ENCODE data around the gene TMEM238L. TPM values are rescaled to one million over a fixed set of nuclear protein-coding genes. Genes with fewer than 3 reads are reported as not detected.
A peak's percentile ranks its signal among the peaks of the same experiment; 100 is the strongest.

Gene TMEM238L
- total RNA-seq, 4 donors from 2014 or later, result 0.22 TPM; not detected in 3

- no peak for DNase-seq
- Histone ChIP-seq H3K36me3 (no peaks in the 10 kb centered on the region), H3K27ac (no peak overlapping the region), H3K27me3 (no peaks in the 10 kb centered on the region), H3K4me3 (no peak overlapping the region), H3K9me3 (no peaks in the 10 kb centered on the region), H3K4me1 (peaks cover 0 to 5% of the 10 kb centered on the region in 2 donors)
- ATAC-seq, result no peak
- in situ Hi-C loops (cut with MboI; ENCODE audit: low sequenced_read_pairs in 4 of 4) (no loop called here), intact Hi-C loops (cut with DNase I; ENCODE audit: low total_unique reads) (no loop called here)
- no peak for TF ChIP-seq POLR2A (IDR thresholded peaks at IDR 0.05)
- TF ChIP-seq CTCF (IDR thresholded peaks at IDR 0.05 in 4 of 5, conservative IDR thresholded peaks at IDR 0.05 in 1 of 5), result no peak
Observed at GRCh38 chr17:10775740-10776356, 28.1 kb downstream of the TMEM238L start.

- Histone ChIP-seq H3K36me3 (no peaks in the 10 kb centered on the region), H3K4me3 (no peak overlapping the region), H3K4me1 (peaks cover 0 to 13% of the 10 kb centered on the region in 2 donors), H3K27ac (no peak overlapping the region), H3K9me3 (no peaks in the 10 kb centered on the region), H3K27me3 (no peaks in the 10 kb centered on the region)
- DNase-seq (no peak), ATAC-seq (no peak)
- in situ Hi-C loops (cut with MboI; ENCODE audit: low sequenced_read_pairs in 4 of 4), result no loop called here
- no peak for TF ChIP-seq POLR2A (IDR thresholded peaks at IDR 0.05)
- intact Hi-C loops (cut with DNase I; ENCODE audit: low total_unique reads), result no loop called here
Observed at GRCh38 chr17:10775058-10775457, 28.8 kb downstream of the TMEM238L start.

- in situ Hi-C loops (cut with MboI; ENCODE audit: low sequenced_read_pairs in 4 of 4), result no loop called here
Observed at GRCh38 chr17:10773391-10773790, 30.5 kb downstream of the TMEM238L start.

GRCh38 chr17:10772425-10773380 lies 31.2 kb downstream of the TMEM238L start:
- no peak overlapping the region for H3K4me3 ChIP-seq
- TF ChIP-seq CTCF (IDR thresholded peaks at IDR 0.05 in 4 of 5, conservative IDR thresholded peaks at IDR 0.05 in 1 of 5) (peak in 4 of 5 experiments; percentile 11 to 37 (median 27)), POLR2A (IDR thresholded peaks at IDR 0.05) (no peak)
- ATAC-seq, result no peak
- H3K4me1 ChIP-seq, result peaks cover 0 to 24% of the 10 kb centered on the region in 2 donors
- no peaks in the 10 kb centered on the region for H3K9me3 ChIP-seq
- in situ Hi-C loops (cut with MboI; ENCODE audit: low sequenced_read_pairs in 4 of 4), result no loop called here
- H3K27me3 ChIP-seq, result no peaks in the 10 kb centered on the region
- intact Hi-C loops (cut with DNase I; ENCODE audit: low total_unique reads), result no loop called here
- no peak overlapping the region for H3K27ac ChIP-seq
- DNase-seq, result no peak
- H3K36me3 ChIP-seq, result no peaks in the 10 kb centered on the region

More at GRCh38 chr17:10773391-10773790, 30.5 kb downstream of the TMEM238L start:
- Histone ChIP-seq H3K27ac (no peak overlapping the region), H3K9me3 (no peaks in the 10 kb centered on the region), H3K4me1 (peaks cover 0 to 24% of the 10 kb centered on the region in 2 donors), H3K4me3 (no peak overlapping the region), H3K36me3 (no peaks in the 10 kb centered on the region), H3K27me3 (no peaks in the 10 kb centered on the region)
- DNase-seq, result no peak
- no peak for ATAC-seq
- TF ChIP-seq POLR2A (IDR thresholded peaks at IDR 0.05), result no peak
- no peak for TF ChIP-seq CTCF (IDR thresholded peaks at IDR 0.05 in 4 of 5, conservative IDR thresholded peaks at IDR 0.05 in 1 of 5)
- intact Hi-C loops (cut with DNase I; ENCODE audit: low total_unique reads), result no loop called here

- no peak for DNase-seq
- TF ChIP-seq CTCF (IDR thresholded peaks at IDR 0.05 in 4 of 5, conservative IDR thresholded peaks at IDR 0.05 in 1 of 5), result no peak
- no peak for TF ChIP-seq POLR2A (IDR thresholded peaks at IDR 0.05)
- Histone ChIP-seq H3K4me1 (peaks cover 0 to 24% of the 10 kb centered on the region in 2 donors), H3K27me3 (no peaks in the 10 kb centered on the region), H3K4me3 (no peak overlapping the region), H3K9me3 (no peaks in the 10 kb centered on the region), H3K27ac (no peak overlapping the region), H3K36me3 (peaks cover 0 to under 1% of the 10 kb centered on the region in 2 donors)
- no peak for ATAC-seq
- intact Hi-C loops (cut with DNase I; ENCODE audit: low total_unique reads), result no loop called here
- in situ Hi-C loops (cut with MboI; ENCODE audit: low sequenced_read_pairs in 4 of 4), result no loop called here
Observed at GRCh38 chr17:10771148-10771547, 32.8 kb downstream of the TMEM238L start.

All from gastrocnemius medialis (tissue), 4 donors.